Hair follicular keratinocyte (primary cell): Measurements from ENCODE around the gene STK40. TPM values are rescaled to one million over a fixed set of nuclear protein-coding genes. Genes with fewer than 3 reads are reported as not detected.

Experiments
- total RNA-seq: library from RNA; depleted of rRNA; stranded (reverse); fragments of >200 nt; gene quantifications from 2 replicates; pipeline ENCODE4 v1.2.3, GENCODE V29; 2015

STK40 gene, protein sequence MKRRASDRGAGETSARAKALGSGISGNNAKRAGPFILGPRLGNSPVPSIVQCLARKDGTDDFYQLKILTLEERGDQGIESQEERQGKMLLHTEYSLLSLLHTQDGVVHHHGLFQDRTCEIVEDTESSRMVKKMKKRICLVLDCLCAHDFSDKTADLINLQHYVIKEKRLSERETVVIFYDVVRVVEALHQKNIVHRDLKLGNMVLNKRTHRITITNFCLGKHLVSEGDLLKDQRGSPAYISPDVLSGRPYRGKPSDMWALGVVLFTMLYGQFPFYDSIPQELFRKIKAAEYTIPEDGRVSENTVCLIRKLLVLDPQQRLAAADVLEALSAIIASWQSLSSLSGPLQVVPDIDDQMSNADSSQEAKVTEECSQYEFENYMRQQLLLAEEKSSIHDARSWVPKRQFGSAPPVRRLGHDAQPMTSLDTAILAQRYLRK
- 11.8 and 12.9 TPM in 2 replicates for total RNA-seq

DNA sequence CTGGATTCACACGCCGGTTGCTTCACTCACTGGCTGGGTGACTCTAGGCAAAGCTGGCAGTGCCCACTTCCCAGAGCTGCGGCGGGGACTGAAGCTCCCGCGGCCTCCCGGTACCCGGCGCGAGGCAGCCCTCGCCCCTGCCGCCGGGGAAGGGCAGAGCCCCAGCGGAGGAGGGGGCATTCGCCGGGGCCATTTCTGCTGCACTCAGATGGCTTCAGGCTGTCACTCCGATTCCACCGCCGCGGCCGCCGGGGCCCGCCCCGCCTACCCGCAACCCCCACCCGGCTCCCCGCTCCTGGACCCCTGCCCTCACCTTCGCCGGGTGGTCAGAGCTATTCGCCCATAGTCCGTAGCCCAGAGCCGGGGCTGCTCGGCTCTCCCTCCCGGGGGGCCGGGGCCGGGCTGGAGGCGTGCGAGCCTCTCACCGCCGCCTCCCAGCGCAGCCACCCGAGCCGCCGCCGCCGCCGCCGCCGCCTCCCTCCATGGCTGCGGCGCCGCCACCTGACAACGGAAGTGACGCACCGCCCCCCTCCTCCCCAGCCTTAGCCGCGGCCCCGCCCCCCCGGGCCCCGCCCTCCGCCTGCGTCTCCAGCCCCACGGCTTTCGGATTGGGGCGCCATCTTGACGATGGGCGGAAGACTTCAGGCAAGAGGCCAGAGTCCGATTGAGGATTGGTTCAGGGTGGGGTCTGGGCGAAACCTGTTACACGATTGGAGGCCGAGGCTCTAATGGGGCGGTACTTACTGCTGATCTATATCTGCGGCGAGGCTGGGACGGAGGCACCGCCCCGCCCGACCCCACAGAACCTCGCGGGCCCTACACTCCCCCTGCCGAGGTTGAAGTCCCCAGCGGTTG is at the start of gene STK40:
TSS of gene STK40 (minus strand) at position 515 of the 855 bp plus-strand sequence. CDS start 24,592 bp downstream, outside the sequence.

DNA sequence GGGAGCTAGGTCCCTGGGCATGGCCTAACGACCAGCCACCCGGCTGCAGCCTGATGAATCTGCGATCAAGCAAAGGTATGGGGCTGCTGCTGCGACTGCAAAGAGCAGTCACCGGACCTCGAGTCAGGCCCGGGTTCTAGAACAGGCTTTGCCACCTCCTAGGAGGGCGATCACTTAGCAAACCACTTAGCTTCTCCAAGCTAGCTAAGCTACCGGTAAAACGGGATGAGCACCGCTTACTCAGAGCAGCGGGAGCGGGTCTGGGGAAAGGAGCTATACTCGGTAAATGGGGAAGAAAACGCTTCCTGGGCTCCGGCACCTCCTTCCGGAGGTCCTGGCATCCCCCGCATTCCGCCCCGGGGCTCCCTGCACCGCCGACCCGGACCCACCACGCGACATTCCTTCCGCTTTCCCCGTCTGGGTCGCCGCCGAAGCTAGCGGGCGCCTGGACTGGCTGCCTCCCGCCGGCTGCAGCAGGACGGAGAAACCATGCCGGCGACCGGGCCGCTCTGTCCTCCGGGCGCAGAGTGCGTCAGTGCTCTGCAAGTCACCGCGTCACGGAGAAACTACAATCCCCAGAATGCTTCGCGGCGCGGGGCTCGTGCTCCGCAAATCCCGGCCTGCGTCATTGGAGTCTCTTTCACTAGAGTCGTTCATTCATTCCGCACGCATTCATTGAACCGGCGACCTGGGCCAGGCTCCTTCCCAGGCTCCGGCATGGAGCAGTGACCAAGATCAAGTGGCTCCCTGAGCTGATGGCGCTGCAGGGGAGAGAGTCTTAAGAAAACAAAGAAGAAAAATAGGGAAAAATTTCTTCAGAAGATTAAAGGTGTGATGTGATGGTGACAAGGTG is 11.9 kb upstream of the STK40 start, which contains the start of gene LSM10:
TSS of gene LSM10 (minus strand) at position 531 of the 853 bp plus-strand sequence. CDS start 3,779 bp downstream, outside the sequence.

DNA sequence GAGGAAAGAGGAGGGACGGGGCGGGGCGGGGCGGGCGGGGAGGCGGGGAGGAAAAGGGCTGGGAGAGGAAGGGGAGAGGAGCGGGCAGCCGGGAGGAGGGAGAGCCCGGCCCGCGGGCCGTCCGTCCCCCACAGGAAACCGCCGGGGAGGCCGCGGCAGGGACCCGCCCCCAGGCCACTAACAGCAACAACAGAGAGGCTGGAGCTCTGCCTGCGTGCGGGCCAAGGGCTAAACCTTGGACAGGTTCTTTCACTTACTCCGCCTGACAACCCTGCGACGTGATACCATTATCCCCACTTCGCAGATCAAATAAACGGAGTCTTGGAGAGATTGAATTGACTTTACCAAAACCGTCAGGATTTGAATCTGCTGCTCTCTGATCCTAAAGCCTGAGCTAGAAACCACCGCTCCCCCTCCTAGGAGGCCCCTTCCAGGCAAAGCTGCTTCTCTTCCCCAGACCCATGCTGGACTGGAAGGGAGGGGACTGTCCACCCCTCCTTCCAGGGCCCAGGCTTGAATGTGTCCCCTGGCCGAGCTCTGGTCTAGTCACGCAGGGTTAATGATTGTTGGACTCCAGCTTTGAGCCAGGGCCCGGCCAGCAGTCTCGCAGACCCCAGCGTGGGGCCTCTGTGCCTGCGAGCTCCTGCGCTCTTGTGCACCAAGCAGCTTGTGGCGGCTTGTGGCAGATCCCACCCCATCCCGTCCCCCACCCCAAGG is 61.9 kb downstream of the STK40 start, which contains the start of gene EVA1B:
TSS of gene EVA1B (minus strand) at position 10 of the 717 bp plus-strand sequence. CDS start 608 bp downstream, outside the sequence.

DNA sequence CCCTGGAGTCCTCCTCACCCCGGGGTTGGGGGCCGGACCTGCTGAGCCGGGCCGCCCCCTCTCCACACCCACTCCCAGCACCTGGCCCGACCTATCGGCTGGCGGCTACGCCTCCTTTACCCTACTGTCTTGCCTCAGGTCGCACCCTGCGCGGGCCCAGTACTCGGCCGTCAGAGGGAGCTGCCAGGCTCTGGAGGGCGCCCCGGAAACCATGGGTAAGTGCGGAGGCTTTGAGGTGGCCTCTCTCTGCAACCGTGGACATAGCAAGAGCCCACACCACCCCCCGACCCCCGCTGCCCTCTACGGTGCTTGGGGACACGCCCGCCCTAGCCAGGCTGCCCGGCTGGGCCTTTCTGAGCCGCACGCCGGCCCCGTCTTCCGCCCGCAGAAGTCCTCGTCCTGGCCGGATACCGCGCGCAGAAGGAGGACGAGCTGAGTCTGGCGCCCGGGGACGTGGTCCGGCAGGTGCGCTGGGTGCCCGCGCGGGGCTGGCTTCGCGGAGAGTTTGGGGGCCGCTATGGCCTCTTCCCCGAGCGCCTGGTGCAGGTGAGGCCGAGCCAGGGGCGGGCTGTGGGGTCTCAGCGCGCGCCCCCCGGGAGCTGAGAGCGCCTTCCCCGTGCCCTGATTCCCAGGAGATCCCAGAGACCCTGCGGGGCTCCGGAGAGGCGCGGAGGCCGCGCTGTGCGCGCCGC is 79.4 kb downstream of the STK40 start, which contains the start of gene SH3D21:
TSS of gene SH3D21 (plus strand) at position 159 of the 692 bp plus-strand sequence. CDS start at position 212, 53 bp downstream.

Other genes starting within 250 kb of the STK40 start
- gene TRAPPC3, start 236.4 kb downstream of the STK40 start, total RNA-seq, result 142 and 150 TPM in 2 replicates
- 366 and 380 TPM in 2 replicates for gene MAP7D1, start 229.8 kb downstream of the STK40 start, total RNA-seq
- gene THRAP3, start 161.5 kb downstream of the STK40 start, total RNA-seq, result 72.9 and 81.9 TPM in 2 replicates
- 1.9 and 3.1 TPM in 2 replicates for gene SH3D21, start 79.6 kb downstream of the STK40 start, total RNA-seq
- gene EVA1B, start 62.3 kb downstream of the STK40 start, total RNA-seq, result 20.1 and 36.5 TPM in 2 replicates
- gene LSM10, start 12.0 kb upstream of the STK40 start, total RNA-seq, result 28.5 and 36.3 TPM in 2 replicates
- gene OSCP1, start 64.5 kb upstream of the STK40 start, total RNA-seq, result 2.2 and 9.2 TPM in 2 replicates
- gene MRPS15, start 78.5 kb upstream of the STK40 start, total RNA-seq, result 174 and 219 TPM in 2 replicates
- not detected in 2 replicates for gene CSF3R, start 97.0 kb upstream of the STK40 start, total RNA-seq